Left ventricle myocardium inferior (tissue), 1 donor: ENCODE results near the gene CATSPERE. TPM values are rescaled to one million over a fixed set of nuclear protein-coding genes. Genes with fewer than 3 reads are reported as not detected.
"Not testable (repeated sequence)": the region's sequence is repeated elsewhere in the genome, so short reads cannot be mapped to it uniquely, and the experiment has no call there.

Source experiments
- DNase-seq: peaks from one replicate; pipeline ENCODE4 v3.0.0-alpha.2; 2020
- H3K27ac ChIP-seq: fragments of 200-600 bp; replicated peaks from 2 replicates; pipeline ENCODE4 v1.8.0; 2021
- H3K27me3 ChIP-seq: fragments of 200-600 bp; 2 replicates; pipeline ENCODE4 v1.8.0; 2021; ENCODE audit warnings: low read depth
- H3K36me3 ChIP-seq: fragments of 200-600 bp; 2 replicates; pipeline ENCODE4 v1.8.0; 2021
- H3K4me1 ChIP-seq: fragments of 200-600 bp; 2 replicates; pipeline ENCODE4 v1.8.0; 2021
- H3K4me3 ChIP-seq: fragments of 200-600 bp; 2 replicates; pipeline ENCODE4 v1.8.0; 2021; ENCODE audit warnings: mild to moderate bottlenecking, moderate library complexity
- H3K9me3 ChIP-seq: fragments of 200-600 bp; replicated peaks from 2 replicates; pipeline ENCODE4 v1.8.0; 2021
- intact Hi-C: fragments of 100-400 bp; cut with micrococcal nuclease; formaldehyde crosslinking; loops from one replicate; pipeline ENCODE4 v1.11.0; 2022
- total RNA-seq: library from RNA; stranded (reverse); fragmentation: NEBNext Ultra II Directional; extraction: Animal tissue kit (Norgen Biotek cat#: 25700); gene quantifications from one replicate; pipeline ENCODE4 v1.2.1, GENCODE V29; 2021
- TF ChIP-seq, protein P1 (sequence below): fragments of 200-600 bp; IDR thresholded peaks from 2 replicates; pipeline ENCODE4 v1.8.0; 2021; ENCODE audit warnings: antibody characterized with exemption, mild to moderate bottlenecking, borderline replicate concordance
- donor health status: DM: no; HTN: yes; CAD: no; lungs with severe emphysema.

The CATSPERE gene
- total RNA-seq, 1 donor from 2014 or later = 0.58 TPM

GRCh38 chr1:244680667-244681066, 219.6 kb downstream of the CATSPERE start:
- peaks cover 6% of the 10 kb centered on the region for H3K36me3 ChIP-seq
- no peak overlapping the region for H3K27ac ChIP-seq
- H3K4me3 ChIP-seq = no peak overlapping the region
- TF ChIP-seq, protein P1, sequence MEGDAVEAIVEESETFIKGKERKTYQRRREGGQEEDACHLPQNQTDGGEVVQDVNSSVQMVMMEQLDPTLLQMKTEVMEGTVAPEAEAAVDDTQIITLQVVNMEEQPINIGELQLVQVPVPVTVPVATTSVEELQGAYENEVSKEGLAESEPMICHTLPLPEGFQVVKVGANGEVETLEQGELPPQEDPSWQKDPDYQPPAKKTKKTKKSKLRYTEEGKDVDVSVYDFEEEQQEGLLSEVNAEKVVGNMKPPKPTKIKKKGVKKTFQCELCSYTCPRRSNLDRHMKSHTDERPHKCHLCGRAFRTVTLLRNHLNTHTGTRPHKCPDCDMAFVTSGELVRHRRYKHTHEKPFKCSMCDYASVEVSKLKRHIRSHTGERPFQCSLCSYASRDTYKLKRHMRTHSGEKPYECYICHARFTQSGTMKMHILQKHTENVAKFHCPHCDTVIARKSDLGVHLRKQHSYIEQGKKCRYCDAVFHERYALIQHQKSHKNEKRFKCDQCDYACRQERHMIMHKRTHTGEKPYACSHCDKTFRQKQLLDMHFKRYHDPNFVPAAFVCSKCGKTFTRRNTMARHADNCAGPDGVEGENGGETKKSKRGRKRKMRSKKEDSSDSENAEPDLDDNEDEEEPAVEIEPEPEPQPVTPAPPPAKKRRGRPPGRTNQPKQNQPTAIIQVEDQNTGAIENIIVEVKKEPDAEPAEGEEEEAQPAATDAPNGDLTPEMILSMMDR = no peak
- DNase-seq = no peak
- H3K9me3 ChIP-seq = no peaks in the 10 kb centered on the region
- peaks cover 52% of the 10 kb centered on the region for H3K4me1 ChIP-seq
- intact Hi-C loops = no loop called here
- no peaks in the 10 kb centered on the region for H3K27me3 ChIP-seq

GRCh38 chr1:244682087-244682486, 221.0 kb downstream of the CATSPERE start:
- Histone ChIP-seq H3K4me1 (peaks cover 46% of the 10 kb centered on the region), H3K36me3 (peaks cover 16% of the 10 kb centered on the region)
- DNase-seq, H3K4me3 ChIP-seq, H3K9me3 ChIP-seq, H3K27me3 ChIP-seq, H3K27ac ChIP-seq, intact Hi-C loops: not testable (repeated sequence)

Other genes with a start within 250 kb of the CATSPERE start
- 6.1 TPM for gene ADSS2, start 9.4 kb upstream of the CATSPERE start, total RNA-seq
- gene DESI2, start 191.9 kb downstream of the CATSPERE start, total RNA-seq = 22.3 TPM